ENCODE results near the gene PLD1. TPM values are rescaled to one million over a fixed set of nuclear protein-coding genes. Genes with fewer than 3 reads are reported as not detected.

The PLD1 gene
- total RNA-seq, 1 experiment from 2014 or later: 5.3 TPM

GRCh38 chr3:171753665-171754408, 56.4 kb downstream of the PLD1 start:
- BruUV-seq (replicated peaks): no TSS peak
- TF ChIP-seq, protein P1, sequence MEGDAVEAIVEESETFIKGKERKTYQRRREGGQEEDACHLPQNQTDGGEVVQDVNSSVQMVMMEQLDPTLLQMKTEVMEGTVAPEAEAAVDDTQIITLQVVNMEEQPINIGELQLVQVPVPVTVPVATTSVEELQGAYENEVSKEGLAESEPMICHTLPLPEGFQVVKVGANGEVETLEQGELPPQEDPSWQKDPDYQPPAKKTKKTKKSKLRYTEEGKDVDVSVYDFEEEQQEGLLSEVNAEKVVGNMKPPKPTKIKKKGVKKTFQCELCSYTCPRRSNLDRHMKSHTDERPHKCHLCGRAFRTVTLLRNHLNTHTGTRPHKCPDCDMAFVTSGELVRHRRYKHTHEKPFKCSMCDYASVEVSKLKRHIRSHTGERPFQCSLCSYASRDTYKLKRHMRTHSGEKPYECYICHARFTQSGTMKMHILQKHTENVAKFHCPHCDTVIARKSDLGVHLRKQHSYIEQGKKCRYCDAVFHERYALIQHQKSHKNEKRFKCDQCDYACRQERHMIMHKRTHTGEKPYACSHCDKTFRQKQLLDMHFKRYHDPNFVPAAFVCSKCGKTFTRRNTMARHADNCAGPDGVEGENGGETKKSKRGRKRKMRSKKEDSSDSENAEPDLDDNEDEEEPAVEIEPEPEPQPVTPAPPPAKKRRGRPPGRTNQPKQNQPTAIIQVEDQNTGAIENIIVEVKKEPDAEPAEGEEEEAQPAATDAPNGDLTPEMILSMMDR (IDR thresholded peaks at IDR 0.05; ENCODE audit: insufficient read depth in 1 of 2, low read depth in 1 of 2, low read length in 1 of 2, severe bottlenecking in 1 of 2, unreplicated experiment in 1 of 2): no peak
- no peaks in the 10 kb centered on the region for H3K27me3 Mint-ChIP-seq (ENCODE audit: insufficient read depth, unreplicated experiment)
- Histone ChIP-seq H3K4me1 (no peaks in the 10 kb centered on the region), H3K27me3 (replicated peaks; ENCODE audit: control insufficient read depth, insufficient read depth, low read length) (no peaks in the 10 kb centered on the region), H3K4me3 (ENCODE audit: low read depth, low read length) (no peak overlapping the region), H3K36me3 (ENCODE audit: control insufficient read depth, insufficient read depth, low read length) (no peaks in the 10 kb centered on the region), H3K9me3 (no peaks in the 10 kb centered on the region)
- H3K4me1 Mint-ChIP-seq (ENCODE audit: low read depth, unreplicated experiment): no peaks in the 10 kb centered on the region
- CTCF ChIA-PET: no interaction called here
- no peaks in the 10 kb centered on the region for H3K36me3 Mint-ChIP-seq (ENCODE audit: insufficient read depth, unreplicated experiment)
- no peak overlapping the region for H3K4me3 Mint-ChIP-seq (ENCODE audit: unreplicated experiment)
- H3K9me3 Mint-ChIP-seq (ENCODE audit: unreplicated experiment): no peaks in the 10 kb centered on the region
- H3K27ac Mint-ChIP-seq (ENCODE audit: unreplicated experiment): no peak overlapping the region
- no peak for DNase-seq
- intact Hi-C loops (cut with micrococcal nuclease; ENCODE audit: unreplicated experiment): no loop called here
- POLR2A ChIA-PET: no interaction called here

DNA sequence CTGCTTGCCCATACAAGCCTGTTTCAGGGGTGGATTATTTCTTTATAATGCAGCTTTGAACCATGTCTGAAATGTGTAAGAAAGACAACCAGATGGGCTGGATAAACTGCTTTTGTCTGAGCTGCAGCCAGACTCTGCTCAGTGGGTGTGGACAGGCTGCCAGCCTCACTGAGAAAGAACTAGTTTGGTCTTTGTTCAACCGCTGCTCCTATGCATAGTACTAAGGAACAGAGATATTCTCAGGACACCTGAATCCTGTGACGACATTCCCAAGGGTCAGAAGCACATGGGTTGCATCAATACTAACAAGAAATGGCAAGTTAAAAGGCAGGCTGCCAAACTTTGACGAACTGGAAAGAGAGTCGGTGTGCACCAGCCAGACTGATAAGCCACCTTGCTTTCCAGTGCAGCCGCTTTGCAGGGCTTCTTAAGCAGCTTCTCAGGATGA, 57.2 kb downstream of the PLD1 start:
- Mint-ChIP-seq H3K4me1 (ENCODE audit: low read depth, unreplicated experiment) (no peaks in the 10 kb centered on the region), H3K36me3 (ENCODE audit: insufficient read depth, unreplicated experiment) (no peaks in the 10 kb centered on the region), H3K9me3 (ENCODE audit: unreplicated experiment) (no peaks in the 10 kb centered on the region), H3K27ac (ENCODE audit: unreplicated experiment) (no peak overlapping the region), H3K27me3 (ENCODE audit: insufficient read depth, unreplicated experiment) (no peaks in the 10 kb centered on the region), H3K4me3 (ENCODE audit: unreplicated experiment) (no peak overlapping the region)
- DNase-seq: no peak
- intact Hi-C loops (cut with micrococcal nuclease; ENCODE audit: unreplicated experiment): no loop called here
- Histone ChIP-seq H3K36me3 (ENCODE audit: control insufficient read depth, insufficient read depth, low read length) (no peaks in the 10 kb centered on the region), H3K27me3 (replicated peaks; ENCODE audit: control insufficient read depth, insufficient read depth, low read length) (no peaks in the 10 kb centered on the region), H3K4me3 (ENCODE audit: low read depth, low read length) (no peak overlapping the region), H3K9me3 (no peaks in the 10 kb centered on the region), H3K4me1 (no peaks in the 10 kb centered on the region)
- ChIA-PET POLR2A (no interaction called here), CTCF (no interaction called here)
- no TSS peak for BruUV-seq (replicated peaks)
- TF ChIP-seq, protein P1 (IDR thresholded peaks at IDR 0.05; ENCODE audit: insufficient read depth in 1 of 2, low read depth in 1 of 2, low read length in 1 of 2, severe bottlenecking in 1 of 2, unreplicated experiment in 1 of 2): no peak

GRCh38 chr3:171752329-171752728, 58.0 kb downstream of the PLD1 start:
- H3K27me3 ChIP-seq (replicated peaks; ENCODE audit: control insufficient read depth, insufficient read depth, low read length): no peaks in the 10 kb centered on the region
- no peak overlapping the region for H3K4me3 ChIP-seq (ENCODE audit: low read depth, low read length)
- intact Hi-C loops (cut with micrococcal nuclease; ENCODE audit: unreplicated experiment): no loop called here
- H3K4me1 Mint-ChIP-seq (ENCODE audit: low read depth, unreplicated experiment): no peaks in the 10 kb centered on the region
- no peak overlapping the region for H3K4me3 Mint-ChIP-seq (ENCODE audit: unreplicated experiment)
- no TSS peak for BruUV-seq (replicated peaks)
- TF ChIP-seq, protein P1 (IDR thresholded peaks at IDR 0.05; ENCODE audit: insufficient read depth in 1 of 2, low read depth in 1 of 2, low read length in 1 of 2, severe bottlenecking in 1 of 2, unreplicated experiment in 1 of 2): no peak
- no peaks in the 10 kb centered on the region for H3K27me3 Mint-ChIP-seq (ENCODE audit: insufficient read depth, unreplicated experiment)
- H3K9me3 Mint-ChIP-seq (ENCODE audit: unreplicated experiment): no peaks in the 10 kb centered on the region
- ChIA-PET CTCF (no interaction called here), POLR2A (no interaction called here)
- no peaks in the 10 kb centered on the region for H3K4me1 ChIP-seq
- no peak for DNase-seq
- no peaks in the 10 kb centered on the region for H3K36me3 Mint-ChIP-seq (ENCODE audit: insufficient read depth, unreplicated experiment)
- H3K27ac Mint-ChIP-seq (ENCODE audit: unreplicated experiment): no peak overlapping the region
- no peaks in the 10 kb centered on the region for H3K36me3 ChIP-seq (ENCODE audit: control insufficient read depth, insufficient read depth, low read length)
- no peaks in the 10 kb centered on the region for H3K9me3 ChIP-seq

Measured in Caco-2 (cell line).